Measurements from ENCODE around the gene ADCY2. TPM values are rescaled to one million over a fixed set of nuclear protein-coding genes. Genes with fewer than 3 reads are reported as not detected.
A peak's percentile ranks its signal among the peaks of the same experiment; 100 is the strongest.
"Not testable (repeated sequence)": the region's sequence is repeated elsewhere in the genome, so short reads cannot be mapped to it uniquely, and the experiment has no call there.

The ADCY2 gene
- total RNA-seq, 4 donors from 2014 or later, result 2.6 to 24.8 (median 10.9) TPM

DNA sequence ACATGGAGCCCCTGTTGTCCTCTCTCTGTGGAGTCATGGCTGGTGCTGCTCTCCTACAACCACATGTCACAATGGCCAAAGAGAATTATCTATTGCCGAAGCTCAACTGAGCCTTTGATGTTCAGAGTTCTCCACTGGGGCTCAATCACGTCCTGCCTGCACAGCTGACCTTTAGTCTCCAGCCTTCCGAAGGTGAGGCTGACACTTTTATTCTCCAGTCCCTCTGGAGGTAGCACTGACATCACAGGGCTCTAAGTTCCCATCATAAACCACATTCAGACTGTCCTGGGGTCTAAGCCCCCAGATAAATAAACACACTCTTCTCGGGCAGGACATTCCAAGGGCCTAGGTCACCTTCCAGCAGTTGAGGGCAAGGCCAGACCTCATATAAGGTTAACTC is 23.4 kb downstream of the ADCY2 start:
- H3K36me3 ChIP-seq, result no peaks in the 10 kb centered on the region
- 73% methylated on average over 4 of the region's 4 CpGs for WGBS

DNA sequence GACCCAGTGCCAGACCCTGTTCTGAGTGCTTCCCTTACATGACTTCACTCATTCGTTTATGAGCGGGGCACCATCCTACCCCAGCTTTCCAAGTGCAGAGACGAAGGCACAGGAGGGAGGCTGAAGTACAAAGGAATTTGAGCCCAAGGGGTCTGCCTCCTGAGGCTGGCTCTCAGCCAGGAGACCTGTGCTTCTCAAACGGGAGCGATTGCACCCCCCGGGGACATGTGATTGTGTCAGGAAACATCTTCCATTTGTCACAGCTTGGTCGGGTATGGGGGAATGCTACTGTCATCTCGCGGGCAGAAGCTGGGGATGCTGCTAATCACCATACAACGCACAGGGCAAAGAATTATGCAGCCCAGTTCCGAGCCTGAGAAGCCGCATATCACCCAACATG is 23.9 kb downstream of the ADCY2 start:
- Histone ChIP-seq H3K27ac (peak overlapping the region; percentile 39), H3K9me3 (no peaks in the 10 kb centered on the region), H3K27me3 (no peaks in the 10 kb centered on the region), H3K4me3 (no peak overlapping the region), H3K4me1 (peaks cover 24% of the 10 kb centered on the region), H3K36me3 (no peaks in the 10 kb centered on the region)
- TF ChIP-seq POLR2AphosphoS5 (IDR thresholded peaks at IDR 0.05) (no peak), EP300 (IDR thresholded peaks at IDR 0.05) (no peak), POLR2A (IDR thresholded peaks at IDR 0.05) (no peak)
- TF ChIP-seq, protein P1, sequence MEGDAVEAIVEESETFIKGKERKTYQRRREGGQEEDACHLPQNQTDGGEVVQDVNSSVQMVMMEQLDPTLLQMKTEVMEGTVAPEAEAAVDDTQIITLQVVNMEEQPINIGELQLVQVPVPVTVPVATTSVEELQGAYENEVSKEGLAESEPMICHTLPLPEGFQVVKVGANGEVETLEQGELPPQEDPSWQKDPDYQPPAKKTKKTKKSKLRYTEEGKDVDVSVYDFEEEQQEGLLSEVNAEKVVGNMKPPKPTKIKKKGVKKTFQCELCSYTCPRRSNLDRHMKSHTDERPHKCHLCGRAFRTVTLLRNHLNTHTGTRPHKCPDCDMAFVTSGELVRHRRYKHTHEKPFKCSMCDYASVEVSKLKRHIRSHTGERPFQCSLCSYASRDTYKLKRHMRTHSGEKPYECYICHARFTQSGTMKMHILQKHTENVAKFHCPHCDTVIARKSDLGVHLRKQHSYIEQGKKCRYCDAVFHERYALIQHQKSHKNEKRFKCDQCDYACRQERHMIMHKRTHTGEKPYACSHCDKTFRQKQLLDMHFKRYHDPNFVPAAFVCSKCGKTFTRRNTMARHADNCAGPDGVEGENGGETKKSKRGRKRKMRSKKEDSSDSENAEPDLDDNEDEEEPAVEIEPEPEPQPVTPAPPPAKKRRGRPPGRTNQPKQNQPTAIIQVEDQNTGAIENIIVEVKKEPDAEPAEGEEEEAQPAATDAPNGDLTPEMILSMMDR (IDR thresholded peaks at IDR 0.05), result no peak
- no peak for DNase-seq (ENCODE audit: low spot score in 2 of 2)
- WGBS, result 54% methylated on average over 12 of the region's 12 CpGs

More for the DNA sequence above, 23.4 kb downstream of the ADCY2 start:
- no peak for DNase-seq (ENCODE audit: low spot score in 2 of 2)
- H3K4me3 ChIP-seq, result no peak overlapping the region
- H3K9me3 ChIP-seq, result no peaks in the 10 kb centered on the region
- no peak overlapping the region for H3K27ac ChIP-seq
- peaks cover 24% of the 10 kb centered on the region for H3K4me1 ChIP-seq
- no peaks in the 10 kb centered on the region for H3K27me3 ChIP-seq
- no peak for TF ChIP-seq POLR2A (IDR thresholded peaks at IDR 0.05)
- TF ChIP-seq POLR2AphosphoS5 (IDR thresholded peaks at IDR 0.05), result no peak
- no peak for TF ChIP-seq EP300 (IDR thresholded peaks at IDR 0.05)
- TF ChIP-seq, protein P1 (IDR thresholded peaks at IDR 0.05), result no peak

- no peaks in the 10 kb centered on the region for H3K9me3 ChIP-seq
- H3K27ac ChIP-seq, result peak overlapping the region; percentile 39
- no peak for TF ChIP-seq POLR2AphosphoS5 (IDR thresholded peaks at IDR 0.05)
- no peak for TF ChIP-seq EP300 (IDR thresholded peaks at IDR 0.05)
- TF ChIP-seq, protein P1 (IDR thresholded peaks at IDR 0.05), result no peak
- TF ChIP-seq POLR2A (IDR thresholded peaks at IDR 0.05), result no peak
Measured at GRCh38 chr5:7420510-7421280, 24.8 kb downstream of the ADCY2 start.

GRCh38 chr5:7422316-7423106 is 26.6 kb downstream of the ADCY2 start:
- no peaks in the 10 kb centered on the region for H3K9me3 ChIP-seq

More at GRCh38 chr5:7420510-7421280, 24.8 kb downstream of the ADCY2 start:
- Histone ChIP-seq H3K4me3 (no peak overlapping the region), H3K36me3 (no peaks in the 10 kb centered on the region), H3K4me1 (peaks cover 26% of the 10 kb centered on the region), H3K27me3 (no peaks in the 10 kb centered on the region)
- WGBS, result 27% methylated on average over 10 of the region's 10 CpGs
- DNase-seq (ENCODE audit: low spot score in 2 of 2), result no peak

DNA sequence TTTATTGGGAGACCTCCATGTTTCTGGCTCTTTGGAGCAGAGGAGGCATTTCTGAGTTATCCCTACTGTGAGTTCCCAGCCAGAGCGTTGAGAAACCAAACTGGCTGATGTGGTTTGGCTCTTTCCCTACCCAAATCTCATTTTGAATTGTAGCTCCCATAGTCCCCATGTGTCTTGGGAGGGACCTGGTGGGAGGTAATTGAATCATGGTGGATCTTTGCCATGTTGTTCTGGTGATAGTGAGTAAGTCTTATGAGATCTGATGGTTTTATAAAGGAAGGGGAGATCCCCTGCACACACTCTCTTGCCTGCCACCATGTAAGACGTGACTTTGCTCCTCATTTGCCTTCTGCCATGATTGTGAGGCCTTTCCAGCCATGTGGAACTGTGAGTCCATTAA is 27.3 kb downstream of the ADCY2 start:
- not testable (repeated sequence) for H3K27me3 ChIP-seq; H3K27ac ChIP-seq; DNase-seq (ENCODE audit: low spot score in 2 of 2); H3K36me3 ChIP-seq; H3K9me3 ChIP-seq; H3K4me3 ChIP-seq
- WGBS, result 72% methylated on average over 2 of the region's 2 CpGs
- H3K4me1 ChIP-seq, result peaks cover 26% of the 10 kb centered on the region

More at GRCh38 chr5:7422316-7423106, 26.6 kb downstream of the ADCY2 start:
- TF ChIP-seq POLR2AphosphoS5 (IDR thresholded peaks at IDR 0.05) (no peak), EP300 (IDR thresholded peaks at IDR 0.05) (no peak), POLR2A (IDR thresholded peaks at IDR 0.05) (no peak)
- TF ChIP-seq, protein P1 (IDR thresholded peaks at IDR 0.05), result no peak
- no peak overlapping the region for H3K27ac ChIP-seq
- peaks cover 26% of the 10 kb centered on the region for H3K4me1 ChIP-seq
- no peak overlapping the region for H3K4me3 ChIP-seq
- H3K27me3 ChIP-seq, result no peaks in the 10 kb centered on the region
- H3K36me3 ChIP-seq, result no peaks in the 10 kb centered on the region
- WGBS, result 50% methylated on average over 6 of the region's 6 CpGs
- DNase-seq (ENCODE audit: low spot score in 2 of 2), result no peak
